Urothelium cell line (cell line): ENCODE results near the gene STRA8.
A peak's percentile ranks its signal among the peaks of the same experiment; 100 is the strongest.

Experiments used
- DNase-seq: peaks from one replicate; pipeline ENCODE4 v3.0.0; 2011; ENCODE audit warnings: low spot score, mixed read lengths
- FAIRE-seq: peaks from 2 replicates; lab custom pipeline; 2011; peaks lifted over from hg19 to GRCh38; lab: Jason Lieb, UNC

The STRA8 gene, protein sequence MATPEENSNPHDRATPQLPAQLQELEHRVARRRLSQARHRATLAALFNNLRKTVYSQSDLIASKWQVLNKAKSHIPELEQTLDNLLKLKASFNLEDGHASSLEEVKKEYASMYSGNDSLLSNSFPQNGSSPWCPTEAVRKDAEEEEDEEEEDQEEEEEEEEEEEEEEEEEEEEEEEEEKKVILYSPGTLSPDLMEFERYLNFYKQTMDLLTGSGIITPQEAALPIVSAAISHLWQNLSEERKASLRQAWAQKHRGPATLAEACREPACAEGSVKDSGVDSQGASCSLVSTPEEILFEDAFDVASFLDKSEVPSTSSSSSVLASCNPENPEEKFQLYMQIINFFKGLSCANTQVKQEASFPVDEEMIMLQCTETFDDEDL

DNA sequence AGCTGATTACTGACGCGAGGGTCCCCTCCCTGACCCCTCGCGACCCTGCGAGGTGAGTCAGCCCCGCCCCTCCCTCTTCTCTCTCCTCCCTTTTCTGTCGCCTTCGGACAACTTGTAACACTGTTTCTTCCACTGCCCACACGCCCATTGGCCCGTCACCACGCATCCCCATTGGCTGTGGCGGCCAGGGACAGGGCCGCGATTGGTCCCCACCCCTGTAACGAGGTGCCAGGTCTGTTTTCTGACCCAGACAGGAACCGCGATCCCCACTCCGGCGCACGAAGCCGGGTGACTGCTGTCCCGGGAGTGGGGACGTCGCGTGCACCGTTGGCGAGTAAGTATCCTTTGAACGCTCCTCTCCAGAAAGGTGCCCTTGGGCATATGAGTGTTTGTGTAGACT, at the start of gene STRA8:
STRA8 (plus strand) TSS at position 269 of the 400 bp plus-strand sequence. CDS start 6,687 bp downstream, outside the sequence.
- DNase-seq = no peak
- no peak for FAIRE-seq

- FAIRE-seq (no peak), DNase-seq (no peak)
These were observed 49.3 kb upstream of the STRA8 start for GRCh38 chr7:135184254-135184841.

DNA sequence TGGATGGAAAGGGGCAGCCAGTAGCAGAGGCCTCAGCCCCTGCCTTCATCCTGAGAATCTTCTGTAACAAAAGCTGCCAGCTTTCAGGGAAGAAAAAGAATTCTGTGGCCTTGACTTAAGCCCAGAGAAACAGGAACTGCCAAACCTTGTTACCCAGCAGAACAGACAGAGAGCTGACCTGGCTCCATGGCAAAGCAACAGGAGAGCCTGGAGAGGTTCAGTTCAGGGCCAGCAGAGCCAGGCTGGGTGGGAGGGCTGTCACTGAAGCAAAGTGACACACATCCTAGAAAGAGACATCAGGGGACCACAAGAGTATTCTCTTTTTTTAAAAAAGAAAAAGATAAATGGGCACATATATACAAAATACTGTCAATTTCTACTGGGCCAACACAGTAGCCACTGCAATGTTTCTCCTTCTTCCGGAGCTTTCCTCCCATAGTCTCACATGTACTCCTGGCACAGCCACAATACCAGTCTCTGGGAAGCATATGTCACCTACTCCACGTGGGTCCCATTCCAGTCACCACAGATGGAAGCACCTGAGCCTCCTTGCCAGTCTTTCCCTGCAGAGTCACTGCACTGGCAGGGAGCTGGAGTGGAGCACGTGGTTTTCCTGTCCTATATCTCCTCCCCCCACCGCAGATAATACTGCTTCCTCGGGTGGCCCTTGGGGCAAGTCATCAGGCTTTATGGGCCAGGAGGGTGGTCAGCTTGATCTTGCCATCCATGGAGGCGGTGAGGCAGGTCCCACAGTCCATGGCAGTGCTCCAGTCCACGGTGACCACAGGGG, 48.0 kb upstream of the STRA8 start:
- FAIRE-seq (no peak), DNase-seq (no peak)

DNA sequence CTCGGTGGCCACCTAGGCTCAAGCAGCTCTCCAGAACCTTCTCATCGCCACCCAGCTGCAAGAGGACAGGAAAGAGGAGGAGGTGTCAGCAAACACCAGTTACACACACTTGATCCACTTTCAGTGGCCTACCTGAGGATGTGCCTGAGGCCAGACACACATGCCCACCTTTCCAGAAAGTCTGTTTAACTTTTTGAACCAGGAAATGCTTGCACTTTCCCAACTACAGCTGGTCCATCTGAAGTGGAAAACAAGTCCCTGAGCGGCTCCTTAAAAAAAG, 47.4 kb upstream of the STRA8 start:
- no peak for FAIRE-seq
- no peak for DNase-seq

DNA sequence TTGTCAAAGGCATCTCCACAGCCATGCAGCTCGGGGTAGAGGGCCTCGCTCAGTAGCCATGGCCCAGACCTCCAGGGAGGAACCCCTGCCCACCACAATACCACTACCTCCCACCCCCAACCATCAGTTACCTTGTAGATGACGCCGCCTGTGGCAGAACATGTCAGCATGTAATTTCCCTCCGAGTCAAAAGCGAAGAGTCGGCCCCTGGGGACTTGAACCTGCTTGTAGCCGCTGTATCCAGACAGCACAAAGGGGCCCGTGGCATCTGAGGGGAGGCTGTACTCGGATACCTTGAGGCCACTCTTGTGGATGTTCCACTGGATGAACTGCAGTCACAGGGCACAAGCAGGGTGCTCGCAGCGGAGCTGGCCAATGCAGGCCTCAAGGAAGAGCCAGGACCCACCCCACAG, 46.8 kb upstream of the STRA8 start:
- no peak for FAIRE-seq
- DNase-seq = no peak

DNA sequence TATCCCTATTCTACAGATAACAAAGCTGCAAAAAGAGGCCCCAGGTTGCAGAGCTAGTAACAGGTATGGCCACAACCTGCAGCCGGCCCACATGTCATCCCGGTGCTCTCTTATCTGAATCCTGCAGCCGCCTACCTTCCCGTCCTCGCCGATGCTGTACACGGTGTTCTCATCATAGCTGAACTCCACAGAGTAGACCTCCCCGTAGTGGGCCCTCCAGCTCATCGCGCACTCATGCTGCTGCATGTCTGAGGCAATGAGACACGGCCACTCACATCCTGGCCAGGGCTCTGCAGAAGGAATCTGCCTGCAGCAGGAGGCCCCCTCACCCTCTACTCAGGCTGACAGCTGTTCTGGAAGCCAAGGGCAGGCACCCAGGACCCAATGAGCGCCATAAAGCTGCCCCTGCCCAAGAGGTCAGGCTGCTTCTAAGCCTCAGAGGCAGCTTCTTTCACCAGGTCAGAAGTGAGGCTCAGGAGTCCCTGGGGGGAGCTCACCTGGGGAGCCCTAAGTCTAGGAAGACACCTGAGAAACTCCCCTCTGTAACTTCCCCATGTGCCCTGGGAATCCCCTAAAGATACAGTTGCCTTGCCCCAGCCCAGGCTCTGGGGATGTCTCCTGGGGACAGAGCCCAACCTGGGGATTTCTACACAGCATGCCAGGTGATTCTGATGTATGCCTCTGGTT, 45.2 kb upstream of the STRA8 start:
- no peak for FAIRE-seq

DNA sequence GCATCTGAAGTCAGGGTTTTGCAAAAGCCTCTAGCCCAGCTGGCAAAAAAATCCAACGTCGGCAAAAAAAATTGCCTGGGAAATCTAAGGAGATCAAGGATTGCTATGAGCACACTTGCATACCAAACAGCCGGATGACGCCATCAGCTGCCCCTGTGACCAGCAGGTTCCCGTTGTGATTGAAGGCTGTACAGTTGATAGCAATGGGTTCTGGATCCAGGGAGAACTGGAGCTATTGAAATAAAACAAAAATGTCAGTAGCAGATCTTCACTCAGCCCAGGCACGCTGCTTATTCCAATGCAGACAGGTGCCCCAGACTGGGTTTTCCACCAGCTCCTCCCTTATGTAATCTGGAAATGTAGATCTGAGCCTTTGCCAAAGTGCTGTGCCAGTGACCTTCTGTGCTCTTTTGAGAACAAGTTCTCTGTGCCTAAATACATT, 44.4 kb upstream of the STRA8 start:
- no peak for FAIRE-seq
- DNase-seq = no peak

More for the DNA sequence above, 45.2 kb upstream of the STRA8 start:
- no peak for DNase-seq

DNA sequence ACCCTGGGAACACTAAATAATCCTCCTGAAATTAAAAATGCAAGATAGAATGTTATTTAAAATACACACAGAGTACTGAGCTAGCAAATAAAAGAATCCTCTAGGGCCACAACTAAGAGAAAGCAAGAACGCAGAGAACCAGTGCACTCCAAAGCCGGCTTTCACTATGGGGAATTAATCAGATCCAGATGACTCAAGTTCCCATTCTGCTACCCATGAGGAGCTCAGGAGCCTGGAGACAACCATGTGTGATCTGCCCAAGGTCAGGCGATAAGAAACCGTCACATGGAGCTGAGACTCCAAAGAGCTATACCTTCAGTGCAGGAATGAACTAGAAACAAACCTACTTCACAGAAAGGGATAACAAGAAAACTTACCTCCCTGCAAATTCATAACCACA, 43.7 kb upstream of the STRA8 start:
- no peak for FAIRE-seq
- DNase-seq = no peak

DNA sequence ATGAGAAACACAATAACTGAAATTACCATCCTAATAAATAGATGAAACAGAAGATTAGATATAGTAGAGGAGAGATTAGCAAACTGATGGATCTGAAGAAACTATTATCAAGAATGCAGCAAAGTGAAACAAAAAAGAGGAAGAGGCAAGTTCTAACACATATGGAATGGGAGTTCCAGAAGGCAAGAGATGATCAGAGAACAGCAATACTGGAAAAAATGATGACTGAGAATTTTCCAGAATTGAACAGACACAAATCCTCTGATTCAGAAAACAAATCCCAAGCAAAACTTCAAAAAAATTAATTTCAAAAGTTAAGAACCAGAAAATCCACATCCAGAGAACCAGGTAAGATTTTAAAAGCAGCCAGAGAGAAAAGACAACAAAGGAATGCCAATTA, 42.9 kb upstream of the STRA8 start:
- FAIRE-seq (no peak), DNase-seq (no peak)

GRCh38 chr7:135192914-135193536, 40.6 kb upstream of the STRA8 start:
- FAIRE-seq = no peak
- DNase-seq = no peak

DNA sequence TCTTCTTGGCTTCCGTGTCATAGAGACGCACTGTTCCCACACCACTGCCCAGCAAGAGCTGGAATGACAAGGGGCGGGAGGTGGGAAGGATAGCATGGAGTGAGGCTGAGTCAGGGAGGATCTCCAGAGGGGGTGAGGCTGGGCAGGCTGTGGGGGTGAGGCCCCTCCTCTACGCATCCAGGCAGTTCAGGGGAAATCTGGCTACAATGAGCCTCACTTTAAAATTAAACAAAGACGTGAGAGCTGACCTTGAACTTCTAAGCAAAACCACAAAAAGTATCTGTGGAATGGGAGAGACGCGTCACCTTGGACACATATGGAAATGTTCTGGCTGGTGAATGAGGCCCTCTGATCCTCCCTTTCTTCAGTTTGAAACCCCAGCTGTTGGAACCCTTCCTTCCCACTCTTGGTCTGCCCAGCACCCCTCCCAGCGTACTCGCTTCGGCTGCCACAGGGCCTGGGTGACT, 40.0 kb upstream of the STRA8 start:
- peak; percentile 50 for DNase-seq
- FAIRE-seq = no peak

DNA sequence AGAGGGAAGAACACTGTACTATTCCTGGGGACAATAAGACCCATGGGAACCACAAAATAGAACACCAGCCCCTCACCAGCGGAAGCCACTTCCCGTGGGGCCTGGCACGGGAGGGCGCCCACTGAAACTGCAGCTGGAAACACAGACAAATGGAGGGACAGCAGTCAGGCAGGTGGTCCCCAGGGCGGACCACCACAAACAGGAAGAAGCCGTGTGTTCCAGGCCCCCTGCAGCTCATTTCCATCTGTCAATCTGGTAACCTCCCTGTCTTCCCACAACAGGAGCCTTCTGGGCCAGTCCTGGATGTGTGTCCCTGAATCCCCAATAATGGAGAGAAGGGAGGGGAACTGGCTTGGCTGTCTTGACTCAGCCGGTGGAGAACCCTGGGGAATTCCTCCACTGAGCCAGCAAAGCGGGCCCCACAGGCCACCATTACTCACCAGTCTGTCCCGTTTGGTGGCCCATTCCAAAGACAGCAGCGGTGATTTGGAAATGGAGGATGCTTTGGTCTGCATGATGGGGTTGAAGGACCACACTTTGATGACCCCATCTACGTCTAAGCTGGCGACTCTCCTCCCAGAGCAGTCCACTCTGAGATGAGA, 39.0 kb upstream of the STRA8 start:
- no peak for DNase-seq
- FAIRE-seq = no peak

GRCh38 chr7:135195156-135195555, 38.5 kb upstream of the STRA8 start:
- FAIRE-seq (no peak), DNase-seq (no peak)

- FAIRE-seq (no peak), DNase-seq (no peak)
These were observed 37.5 kb upstream of the STRA8 start for GRCh38 chr7:135195968-135196629.

GRCh38 chr7:135197343-135197742, 36.3 kb upstream of the STRA8 start:
- DNase-seq (no peak), FAIRE-seq (no peak)

GRCh38 chr7:135197906-135198655, 35.6 kb upstream of the STRA8 start:
- FAIRE-seq (no peak), DNase-seq (no peak)

DNA sequence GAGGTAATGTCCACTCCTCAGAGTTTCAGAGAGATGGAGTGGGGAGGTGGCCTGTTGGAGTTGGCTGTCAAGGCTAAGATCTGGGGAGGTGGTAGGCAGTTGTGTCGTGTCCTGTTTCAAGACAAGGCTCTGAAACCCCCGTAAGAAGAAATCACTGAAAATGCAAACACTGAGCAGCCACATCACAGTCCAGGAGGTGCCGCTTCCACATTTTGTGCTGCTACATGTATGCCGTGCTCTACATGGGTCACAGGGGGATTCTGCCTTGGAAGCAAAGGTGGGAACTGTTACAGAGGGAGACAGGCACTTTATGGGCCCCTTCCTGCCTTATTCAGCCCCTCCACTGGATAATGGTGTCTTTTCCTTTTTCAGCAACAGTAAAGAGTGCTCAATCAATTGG, 34.2 kb upstream of the STRA8 start:
- FAIRE-seq (no peak), DNase-seq (no peak)

GRCh38 chr7:135200821-135201331, 32.8 kb upstream of the STRA8 start:
- no peak for FAIRE-seq
- DNase-seq = no peak

DNA sequence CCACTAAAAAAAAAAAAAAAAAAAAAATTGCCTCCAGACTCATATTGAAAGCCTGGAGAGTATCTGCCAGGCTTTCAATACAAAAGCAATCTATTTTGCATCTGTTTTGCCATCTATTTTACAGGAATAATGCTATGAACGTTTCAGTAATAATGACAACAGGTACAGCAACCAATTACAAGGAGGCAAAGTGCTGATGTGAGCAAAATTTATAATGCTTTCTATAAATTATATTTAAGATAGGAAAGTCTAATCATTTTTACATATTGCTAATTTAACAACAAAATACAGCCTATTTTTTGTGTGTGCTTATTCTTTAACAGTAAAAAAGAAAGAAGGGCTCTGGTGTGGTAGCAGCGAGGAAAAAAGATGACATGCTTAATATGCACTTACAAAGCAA, 32.3 kb upstream of the STRA8 start:
- no peak for DNase-seq
- FAIRE-seq = no peak
